SW480 (cell line): ENCODE measurements around the gene ST3GAL2.

Experiments
- DNase-seq: peaks from one replicate; pipeline ENCODE4 v3.0.0-alpha.2; 2016; ENCODE audit warnings: low spot score

The ST3GAL2 gene

DNA sequence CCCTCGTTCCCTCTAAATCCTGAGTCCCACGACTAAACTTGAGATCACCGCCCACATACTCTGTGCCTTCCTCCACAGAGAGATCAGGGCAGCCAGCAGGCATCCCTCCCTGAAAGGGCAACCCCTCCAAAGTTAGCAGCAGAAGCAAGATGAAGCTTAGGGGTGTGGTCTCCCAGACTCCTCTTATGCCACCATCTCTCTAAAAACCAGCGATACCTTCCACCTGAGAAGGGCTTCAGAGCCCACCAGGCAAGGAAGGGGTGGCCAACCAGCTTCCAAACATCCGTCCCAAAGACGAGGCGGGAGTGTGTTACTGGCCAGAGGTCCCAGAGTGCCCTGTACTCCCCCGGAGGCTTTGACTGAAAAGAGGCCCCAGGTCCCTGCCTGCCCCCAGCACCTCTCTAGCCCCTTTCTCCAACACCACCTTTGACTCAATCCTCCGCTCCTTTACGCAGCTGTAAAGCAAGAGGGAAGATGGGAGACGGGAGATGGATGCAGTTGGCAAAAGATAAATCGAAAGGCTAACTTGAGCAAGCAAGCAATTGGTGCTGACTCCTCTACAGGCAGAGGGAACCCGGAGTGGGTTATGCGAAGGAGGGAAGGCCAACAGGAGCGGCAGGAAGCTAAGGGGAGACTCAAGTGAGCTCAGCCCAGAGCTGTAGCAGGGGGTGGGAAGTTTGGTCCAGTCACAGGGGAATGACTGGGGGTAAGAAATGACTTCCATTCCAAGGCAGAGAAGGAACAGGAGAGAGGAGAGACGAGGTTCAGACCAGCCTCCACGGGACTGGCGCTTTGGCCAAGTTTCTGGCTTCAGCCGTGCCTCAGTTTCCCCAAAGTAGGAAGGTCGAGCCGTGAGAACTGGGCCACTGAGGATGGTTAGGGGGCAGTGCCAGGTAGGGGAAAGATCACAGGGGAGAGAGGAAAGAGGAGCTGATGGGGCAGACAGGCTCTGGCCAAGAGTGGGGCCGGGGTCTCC lies 1.0 kb downstream of the ST3GAL2 start:
- DNase-seq, result no peak

DNA sequence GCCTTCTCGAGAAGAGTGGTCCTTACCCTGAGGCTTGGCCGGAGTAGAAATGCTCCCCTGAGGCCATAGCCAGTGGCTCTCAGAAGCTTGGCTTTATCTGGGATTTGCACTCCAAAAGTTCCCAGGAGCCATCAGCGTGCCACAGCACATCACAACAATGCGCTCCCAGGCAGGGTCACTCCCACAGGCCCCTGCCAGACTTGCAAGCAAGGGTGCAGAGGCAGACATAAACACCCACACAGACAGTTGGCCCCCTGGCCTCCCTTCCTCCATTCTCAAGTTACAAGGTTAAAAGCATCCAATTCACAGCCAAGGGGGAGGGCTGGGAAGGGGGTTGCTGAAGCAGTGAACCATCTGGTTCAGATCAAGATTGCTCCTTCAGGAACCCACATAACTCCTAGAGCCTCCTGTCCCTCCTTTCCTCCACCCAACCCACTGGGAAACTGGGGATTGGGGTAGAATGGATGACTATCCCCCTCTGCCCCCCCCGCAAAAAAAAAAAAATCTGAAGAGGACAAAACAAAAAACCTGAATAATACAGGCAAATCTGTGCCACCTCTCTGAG lies 1.8 kb downstream of the ST3GAL2 start:
- no peak for DNase-seq

DNA sequence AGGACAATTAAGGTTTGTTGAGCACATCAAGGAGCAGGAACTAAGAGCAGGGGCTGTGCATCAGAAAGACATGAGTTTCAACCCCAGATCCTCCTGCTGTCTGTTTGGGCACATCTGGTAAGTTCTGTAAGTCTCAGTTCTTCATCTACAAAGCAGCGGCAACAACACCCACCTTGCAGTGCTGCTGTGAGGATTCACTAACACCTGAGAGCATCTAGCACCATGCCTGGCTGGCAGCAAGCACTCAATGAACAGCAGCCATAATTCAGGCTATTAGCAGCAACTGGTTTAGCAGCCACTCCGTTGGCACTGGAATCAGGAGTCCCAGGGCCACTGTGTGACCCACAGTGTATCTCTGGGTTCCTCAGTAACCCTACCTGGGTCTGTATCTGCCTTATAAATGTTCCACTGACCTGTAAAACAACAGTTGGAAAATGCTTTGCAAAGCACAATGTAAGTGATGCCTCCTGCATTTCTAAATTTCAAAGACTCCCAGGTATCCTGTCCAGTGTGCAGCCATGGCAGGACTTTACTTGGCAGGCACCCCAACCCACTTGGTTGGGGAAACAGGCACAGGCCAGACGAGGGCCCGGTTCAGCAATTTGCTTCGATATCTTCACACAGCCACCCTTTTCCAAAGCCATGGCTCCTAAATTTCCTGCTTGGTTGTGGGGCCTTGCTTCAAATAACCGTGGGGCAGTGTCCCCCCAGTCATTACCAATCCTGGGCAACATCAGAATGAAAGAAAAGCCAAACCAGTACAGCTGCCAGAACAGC lies 4.2 kb downstream of the ST3GAL2 start:
- DNase-seq, result no peak

DNA sequence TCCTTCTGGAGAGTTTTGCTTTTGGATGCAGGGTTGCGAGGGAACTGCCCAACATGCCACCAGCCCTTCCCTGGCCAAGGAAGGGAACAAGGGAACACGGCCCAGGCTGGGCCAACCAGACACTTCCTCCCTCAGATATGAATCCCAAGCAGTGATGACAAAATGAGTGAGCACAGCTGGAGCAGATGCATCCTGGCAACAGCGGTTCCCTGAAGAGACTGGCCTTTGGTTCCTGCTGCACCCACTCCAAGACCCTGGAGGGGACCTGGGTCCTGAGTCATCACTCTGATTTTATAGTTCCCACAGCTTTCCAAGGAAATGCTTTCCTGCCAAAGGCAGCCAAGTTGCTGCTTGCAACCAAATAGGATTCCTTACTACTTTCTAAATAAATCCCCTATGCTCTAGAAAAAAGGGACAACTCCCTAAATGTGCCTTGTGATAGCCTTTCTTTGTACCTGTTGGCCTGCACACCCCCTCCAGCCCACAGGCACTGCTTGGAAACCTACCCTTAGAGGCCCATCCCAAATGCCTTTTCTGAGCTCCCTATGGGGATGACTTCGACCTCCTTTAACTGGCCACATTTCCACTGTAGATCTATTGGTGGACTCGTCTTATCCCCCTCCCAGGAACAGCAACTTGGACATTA lies 5.3 kb downstream of the ST3GAL2 start:
- no peak for DNase-seq

DNA sequence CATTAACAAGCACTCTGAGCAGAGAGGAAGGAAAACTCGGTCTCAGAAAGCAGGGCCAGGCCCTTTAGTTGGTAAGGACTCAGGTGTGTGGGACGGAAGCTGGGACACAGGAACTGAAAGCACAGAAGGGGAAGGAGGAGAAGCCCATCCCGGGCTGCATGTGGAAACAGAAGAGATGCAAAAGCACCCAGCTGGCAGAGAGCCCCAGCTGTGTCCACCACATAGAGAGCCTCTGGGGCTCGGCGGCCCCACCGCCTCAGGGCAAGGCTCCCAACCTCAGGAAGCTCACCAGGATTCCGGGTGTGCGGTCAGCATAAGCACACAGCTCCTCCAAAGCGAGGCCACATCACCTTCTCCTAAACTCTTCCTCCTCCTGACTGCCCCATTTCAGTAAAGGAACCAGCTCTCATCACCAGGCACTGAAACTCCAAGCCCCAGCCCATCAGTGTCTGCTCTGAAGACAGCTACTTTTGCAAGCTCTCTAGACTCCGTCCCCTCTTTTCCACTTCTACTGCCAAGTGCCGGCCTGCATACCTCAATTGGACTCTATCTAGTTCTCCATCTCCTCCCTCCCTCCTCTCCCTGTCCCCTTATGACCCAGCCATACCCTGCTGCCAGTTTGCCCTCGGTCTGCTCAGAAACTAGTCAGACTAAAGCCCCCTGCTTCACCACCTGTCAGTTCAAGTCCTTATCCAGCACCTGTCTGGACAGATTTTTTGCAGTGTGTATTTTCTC lies 6.0 kb downstream of the ST3GAL2 start:
- no peak for DNase-seq

DNA sequence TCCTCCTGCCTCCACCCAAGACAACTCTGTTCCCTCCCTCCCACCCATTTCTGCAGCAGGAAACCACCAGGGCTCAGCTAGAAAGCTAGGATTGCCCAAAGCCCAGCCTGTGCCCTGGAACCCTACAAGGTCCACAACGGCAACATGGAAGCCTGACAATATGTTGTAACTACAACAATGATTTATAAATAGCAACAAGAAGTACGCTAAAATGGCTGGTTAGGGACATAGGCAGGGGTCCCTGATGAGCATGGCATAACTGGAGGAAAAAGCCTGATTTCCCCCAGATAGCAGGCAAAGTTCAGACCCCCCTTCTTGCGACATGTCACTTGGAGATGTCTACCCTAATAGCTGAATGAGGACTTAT lies 6.6 kb downstream of the ST3GAL2 start:
- no peak for DNase-seq

DNA sequence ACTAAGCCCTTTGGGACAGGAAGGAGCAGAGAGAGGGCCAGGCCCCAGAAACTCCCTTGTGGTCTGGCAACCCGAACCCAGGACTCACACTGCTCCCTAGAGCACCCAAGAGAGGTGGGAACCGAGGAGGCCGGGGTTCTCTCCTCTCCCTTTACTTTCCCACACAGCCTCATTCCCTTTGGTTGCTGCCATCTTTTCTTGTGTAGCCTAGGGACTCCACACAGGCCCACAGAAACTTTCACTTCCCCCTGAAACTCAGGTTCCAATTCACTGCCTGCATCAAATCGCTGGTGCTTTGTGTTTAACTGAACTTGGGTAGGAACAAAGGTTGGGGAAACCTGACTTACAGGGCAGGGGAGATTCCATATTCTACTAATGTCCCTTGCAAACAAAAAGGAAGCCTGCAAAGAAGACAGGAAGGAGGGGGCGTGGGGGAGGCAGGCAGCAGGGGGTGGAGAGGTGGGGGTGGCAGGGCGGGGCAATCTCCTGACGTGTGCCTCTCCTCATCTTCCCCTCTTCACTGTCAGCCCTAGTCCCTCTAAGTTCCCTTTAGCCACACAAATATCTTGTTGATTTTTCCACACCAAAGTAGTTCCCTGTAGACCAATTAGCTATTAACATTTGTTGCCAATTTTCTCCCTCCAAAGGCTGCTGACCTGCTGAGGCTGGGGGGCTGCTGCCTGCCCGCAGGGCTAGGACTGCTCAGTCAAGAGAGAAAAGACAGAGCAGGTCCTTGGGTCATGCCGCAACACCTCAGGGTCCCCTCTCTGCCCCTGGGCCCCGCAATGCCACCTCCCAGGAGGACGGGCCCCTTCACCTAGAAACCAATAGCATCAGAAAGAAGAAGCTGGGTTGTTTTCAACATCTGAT lies 8.0 kb downstream of the ST3GAL2 start:
- no peak for DNase-seq

DNA sequence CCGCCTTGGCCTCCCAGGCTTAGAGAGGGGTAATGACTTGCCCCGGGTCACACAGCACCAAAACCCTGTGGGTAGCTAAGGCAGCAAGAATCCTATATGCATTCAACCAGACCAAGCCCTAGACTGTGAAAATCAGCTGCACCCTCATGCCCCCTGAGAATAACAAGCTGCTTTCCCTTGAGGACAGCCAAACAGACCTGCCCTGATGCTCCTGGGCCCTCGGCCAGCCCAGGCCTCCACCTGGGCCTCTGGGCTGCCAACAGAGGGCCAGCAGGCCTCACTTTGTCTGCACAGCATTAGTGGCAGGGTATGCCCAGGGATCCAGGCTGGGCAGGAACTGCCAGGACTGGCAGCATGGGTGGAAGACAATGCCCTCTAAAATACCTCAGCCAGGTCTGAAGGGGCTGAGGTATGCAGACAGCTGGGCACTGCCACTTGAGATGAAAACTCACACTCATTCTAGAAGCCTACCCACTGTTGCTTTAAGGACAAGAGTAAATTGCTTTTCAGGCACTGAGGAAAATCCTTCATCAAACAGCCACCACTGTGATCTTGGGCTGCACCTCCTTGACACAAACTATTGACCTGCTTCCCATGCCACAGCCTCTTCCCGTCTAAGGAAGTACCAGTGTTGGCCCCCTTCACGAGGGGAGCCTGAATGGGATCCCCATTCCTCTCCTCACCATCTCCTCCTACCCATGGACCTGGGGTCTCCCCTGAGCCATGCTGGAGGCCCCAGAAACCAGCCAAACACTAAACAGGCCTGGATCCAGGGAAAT lies 8.8 kb downstream of the ST3GAL2 start:
- DNase-seq, result no peak

DNA sequence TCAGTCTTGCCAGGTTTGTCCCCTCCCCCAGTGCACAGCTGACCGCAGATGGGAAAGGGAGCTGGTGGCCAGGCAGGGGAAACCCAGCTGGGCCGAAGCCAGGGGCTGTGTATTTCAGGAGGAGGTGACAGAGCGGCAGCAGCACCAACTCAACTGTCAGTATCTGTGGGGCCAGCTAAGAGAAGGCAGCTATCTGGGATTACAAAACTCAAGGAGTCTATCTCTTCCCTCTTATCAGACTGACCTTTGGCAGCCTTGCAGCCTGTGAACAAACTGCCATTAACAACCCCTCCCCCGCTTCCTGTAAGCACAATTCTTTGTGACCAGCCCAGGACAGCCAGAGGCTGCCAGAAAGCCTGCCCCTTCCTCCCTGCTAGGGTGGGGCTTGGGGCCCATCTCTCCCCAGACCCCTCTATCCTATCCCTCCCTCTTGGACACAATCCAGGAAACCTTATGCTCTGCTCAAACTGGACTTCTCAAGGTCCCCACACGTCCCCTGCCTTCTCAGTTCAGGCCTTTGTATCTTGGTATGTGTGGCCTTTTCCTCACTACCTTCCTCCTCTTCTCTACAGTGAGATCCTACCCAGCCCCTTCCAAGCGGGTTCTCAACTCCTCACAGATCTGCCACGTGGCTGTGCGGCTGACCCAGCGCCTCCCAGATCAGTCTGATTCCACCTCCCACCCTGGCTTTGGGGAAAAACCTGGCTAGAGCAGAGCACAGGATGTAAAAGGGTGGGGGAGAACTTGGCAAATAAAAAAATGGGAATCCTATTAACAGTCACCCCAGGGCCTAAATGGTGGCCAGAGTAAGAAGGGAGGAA lies 10.5 kb downstream of the ST3GAL2 start:
- DNase-seq, result peak; percentile 81

DNA sequence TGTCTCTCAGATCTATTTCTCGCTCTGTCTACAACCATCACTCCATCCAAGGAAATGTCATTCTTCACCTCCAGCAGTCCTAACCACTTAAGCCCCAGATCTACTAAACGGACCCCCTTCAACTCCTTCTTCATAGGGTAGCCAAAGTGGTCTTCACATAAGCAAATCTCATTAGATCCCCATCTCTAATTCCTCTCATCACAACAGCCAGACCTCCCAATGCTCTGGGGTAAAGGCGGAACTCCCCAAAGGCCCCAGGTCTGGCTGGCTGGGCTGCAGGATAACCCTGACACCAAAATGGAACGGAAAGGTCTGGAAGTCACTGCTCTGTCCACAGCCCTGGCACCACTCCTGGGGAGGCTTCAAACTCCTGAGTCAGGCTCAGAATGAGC lies 11.1 kb downstream of the ST3GAL2 start:
- DNase-seq, result no peak

DNA sequence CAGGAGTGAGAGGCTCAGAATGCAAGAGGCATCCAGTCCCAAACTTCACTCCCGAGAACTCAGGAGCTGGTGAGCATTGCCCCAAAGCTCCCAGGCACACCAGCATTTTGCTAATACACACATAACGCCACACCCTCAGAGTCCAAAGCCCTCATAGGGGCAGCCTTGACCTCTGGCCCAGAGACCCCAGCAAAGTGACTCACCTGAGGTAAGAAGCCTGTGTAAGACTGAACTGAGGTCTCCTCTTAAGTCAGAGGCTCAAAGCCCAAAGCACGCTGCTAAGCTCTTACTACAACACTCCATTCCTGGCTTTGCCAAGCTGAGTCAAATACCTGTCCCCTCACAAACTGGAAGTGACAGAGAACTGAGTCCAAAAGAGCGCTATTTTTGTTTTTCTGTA lies 16.4 kb downstream of the ST3GAL2 start:
- DNase-seq, result no peak

DNA sequence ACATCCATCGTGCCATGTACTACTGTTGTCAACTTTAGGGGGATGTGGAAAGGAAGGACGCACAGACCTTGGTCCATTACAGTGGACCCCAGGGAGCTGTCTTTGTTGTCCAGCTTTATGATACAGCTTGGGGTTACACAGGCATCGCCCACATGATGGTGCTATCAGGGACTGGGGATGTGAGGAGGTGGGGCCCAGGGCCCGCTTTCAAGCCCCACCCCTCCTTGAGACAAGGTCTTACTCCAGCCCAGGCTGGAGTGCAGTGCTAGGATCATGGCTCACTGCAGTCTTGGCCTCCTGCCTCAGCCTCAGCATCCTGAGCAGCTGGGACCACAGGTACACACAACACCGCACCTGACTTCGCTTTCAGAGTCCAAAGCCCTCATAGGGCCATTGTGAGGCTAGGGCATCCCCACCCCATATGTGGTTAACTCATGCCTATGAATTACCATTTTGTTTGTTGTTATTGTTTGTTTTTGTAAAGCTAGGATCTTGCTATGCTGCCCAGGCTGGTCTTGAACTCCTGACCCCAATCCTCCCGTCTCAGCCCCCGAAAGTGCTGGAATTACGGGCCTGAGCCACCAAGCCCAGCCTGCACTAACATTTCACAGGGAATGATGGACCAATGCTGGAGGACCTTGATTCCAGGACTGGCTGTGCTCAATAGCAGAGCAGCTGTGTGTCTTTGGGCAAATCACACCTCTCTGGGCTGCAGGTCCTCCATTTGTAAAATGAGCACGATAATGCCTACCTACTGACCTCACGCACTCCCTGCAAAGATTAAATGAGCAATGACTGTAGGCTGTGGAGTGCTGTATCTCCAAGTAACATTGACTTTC lies 17.2 kb downstream of the ST3GAL2 start:
- DNase-seq, result no peak

DNA sequence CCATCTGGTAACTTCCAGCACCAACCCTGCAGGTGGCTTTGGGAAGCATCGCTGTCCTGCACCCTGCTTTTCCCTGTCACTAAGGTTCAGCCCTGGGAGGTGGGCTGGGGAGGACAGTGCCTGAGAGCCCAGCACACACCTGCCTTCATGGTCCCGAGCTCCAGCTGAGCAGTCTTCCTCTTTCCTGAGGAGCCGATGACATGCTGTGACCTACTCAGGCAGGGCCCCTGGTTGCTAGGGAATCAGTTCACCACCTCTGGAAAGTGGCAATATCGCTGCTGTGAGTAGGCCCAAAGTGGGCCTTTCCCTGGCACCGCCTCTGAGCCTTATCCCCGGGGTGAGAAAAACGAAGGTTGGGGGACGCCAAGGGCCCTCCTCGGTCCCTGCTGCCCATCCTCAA lies 17.9 kb downstream of the ST3GAL2 start:
- DNase-seq, result no peak

DNA sequence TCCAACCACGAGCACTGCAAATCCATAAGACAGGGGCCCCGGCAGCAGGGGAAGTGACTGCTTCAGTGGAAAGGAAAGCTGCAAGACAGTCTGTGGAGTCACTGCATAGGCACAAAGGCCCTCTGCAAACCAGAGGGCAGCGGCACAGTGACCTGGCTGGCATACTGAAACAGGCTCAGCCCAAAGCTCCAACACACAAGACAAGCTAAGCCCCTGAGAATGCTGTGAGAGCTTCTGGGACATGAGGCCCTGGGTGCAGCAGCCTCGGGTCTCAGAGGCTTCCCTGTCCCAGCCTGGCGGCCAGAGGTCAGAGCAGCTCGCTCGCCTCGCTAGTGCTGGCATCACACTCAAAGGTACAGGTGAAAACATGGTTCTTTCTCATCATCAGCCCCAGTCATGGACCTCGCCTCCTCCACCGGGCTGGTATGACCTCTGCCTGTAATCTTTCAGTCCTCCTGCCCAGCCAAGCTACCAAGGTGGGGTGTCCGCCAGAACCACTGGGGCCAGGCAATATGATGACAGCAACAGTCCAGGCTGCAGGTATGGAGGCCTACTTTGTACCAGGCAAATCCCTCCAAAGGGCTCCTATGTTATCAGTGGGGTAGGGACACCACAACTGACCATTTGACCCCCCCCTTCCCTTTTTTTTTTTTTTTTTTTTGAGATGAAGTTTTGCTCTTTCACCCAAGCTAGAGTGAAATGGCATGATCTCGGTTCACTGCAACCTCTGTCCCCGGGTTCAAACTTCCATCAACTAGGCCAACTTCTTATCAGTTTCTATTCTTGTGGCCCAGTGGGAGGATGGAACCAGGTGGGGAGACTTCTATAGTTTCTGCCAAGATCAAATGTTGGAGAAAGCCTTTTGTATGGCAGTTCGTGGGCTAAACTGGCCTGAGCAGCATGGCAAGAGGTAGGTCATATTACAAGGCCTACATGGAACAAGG lies 19.2 kb downstream of the ST3GAL2 start:
- no peak for DNase-seq

DNA sequence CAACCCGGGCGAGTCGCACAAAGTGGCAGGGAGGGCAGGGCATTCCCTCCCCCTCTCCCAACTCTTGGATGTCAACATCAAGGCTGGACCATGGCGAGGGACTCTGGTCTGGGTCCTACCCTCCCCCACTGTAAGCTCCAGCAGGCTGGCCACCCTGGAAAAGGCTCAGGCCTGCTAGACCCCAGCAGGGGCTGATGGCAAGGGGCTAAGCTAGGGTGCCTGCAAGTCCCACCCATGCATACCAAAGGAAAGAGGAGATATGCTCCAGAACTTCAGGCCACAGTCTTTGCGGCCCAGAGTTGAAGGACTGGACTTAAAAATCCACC lies 19.9 kb downstream of the ST3GAL2 start:
- no peak for DNase-seq

DNA sequence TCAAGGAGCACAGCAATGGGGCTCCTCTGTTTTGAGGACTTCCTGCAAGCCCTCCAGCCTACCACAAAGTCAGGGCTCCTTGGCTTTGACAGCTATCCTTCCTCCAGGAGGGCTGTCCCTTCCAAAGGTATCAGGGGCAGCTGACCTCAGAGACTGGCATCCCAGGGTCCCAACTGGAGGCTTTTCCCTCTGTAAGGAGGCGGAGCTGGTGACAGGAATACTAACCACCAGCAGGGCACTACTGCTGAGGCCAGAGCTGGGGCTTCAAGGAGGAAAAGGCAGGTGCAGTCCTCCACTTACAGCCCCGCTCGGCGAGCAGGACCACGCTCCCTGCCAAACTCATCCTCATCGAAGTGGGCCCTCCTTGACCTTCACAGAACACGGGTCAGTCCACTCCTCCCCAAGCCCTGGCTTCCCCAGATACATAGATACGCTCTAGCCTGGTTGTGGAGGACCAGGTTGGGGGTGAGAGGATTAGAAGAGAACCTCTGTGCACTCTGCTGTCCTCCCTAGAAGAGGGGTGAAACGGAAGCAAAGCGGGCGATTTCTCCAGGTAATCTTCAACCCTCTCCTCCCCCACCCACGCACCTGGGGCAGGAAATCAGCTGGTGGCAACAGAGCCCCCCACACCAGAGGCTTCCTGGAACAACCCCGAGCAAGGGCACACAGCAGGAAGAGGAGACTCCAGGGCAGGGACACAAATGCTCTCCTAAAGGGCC lies 20.5 kb downstream of the ST3GAL2 start:
- DNase-seq, result no peak
